Tibial nerve (tissue), 4 donors: ENCODE results near the gene ZNF586.

ENCODE experiments used
- EP300 ChIP-seq, 2 donors: sonication (generic); formaldehyde crosslinking; IDR thresholded peaks; one replicate each; pipeline ENCODE4 v1.6.1; 2017; ENCODE audit warnings: antibody characterized with exemption in 2 of 2, mild to moderate bottlenecking in 1 of 2
- POLR2A ChIP-seq, 2 donors: fragments of 450-650 bp; IDR thresholded peaks; one replicate each; pipeline ENCODE4 v1.6.1; 2017; ENCODE audit warnings: antibody characterized with exemption in 2 of 2, mild to moderate bottlenecking in 2 of 2, moderate library complexity in 2 of 2
- TF ChIP-seq, protein P1 (sequence below), 5 experiments: fragments of 200-600 bp in 3 of 5; fragments of 450-650 bp in 2 of 5; sonication (generic) in 3 of 5; IDR thresholded peaks; one replicate each; pipeline ENCODE4 v1.5.1; 2016 to 2019; ENCODE audit warnings: antibody characterized with exemption in 5 of 5, mild to moderate bottlenecking in 3 of 5, moderate library complexity in 2 of 5

DNA sequence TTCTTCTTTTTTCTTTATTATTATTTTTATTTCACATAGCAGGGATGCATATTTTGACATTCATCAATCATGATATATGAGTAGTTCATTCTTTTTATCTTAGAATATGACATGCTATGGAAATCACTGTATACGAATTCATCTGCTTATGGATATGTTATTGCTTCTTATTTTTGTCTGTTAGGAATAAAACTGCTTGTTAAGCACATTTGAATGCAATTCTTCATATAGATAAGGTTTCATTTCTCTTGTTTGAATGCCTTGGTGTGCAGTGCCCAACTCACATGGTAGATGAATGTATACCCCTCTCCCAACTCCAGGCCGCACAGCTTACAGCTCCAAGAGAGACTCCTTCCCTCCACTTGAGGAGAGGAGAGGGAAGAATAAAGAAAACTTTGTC is 11.5 kb upstream of the ZNF586 start:
- TF ChIP-seq, protein P1, sequence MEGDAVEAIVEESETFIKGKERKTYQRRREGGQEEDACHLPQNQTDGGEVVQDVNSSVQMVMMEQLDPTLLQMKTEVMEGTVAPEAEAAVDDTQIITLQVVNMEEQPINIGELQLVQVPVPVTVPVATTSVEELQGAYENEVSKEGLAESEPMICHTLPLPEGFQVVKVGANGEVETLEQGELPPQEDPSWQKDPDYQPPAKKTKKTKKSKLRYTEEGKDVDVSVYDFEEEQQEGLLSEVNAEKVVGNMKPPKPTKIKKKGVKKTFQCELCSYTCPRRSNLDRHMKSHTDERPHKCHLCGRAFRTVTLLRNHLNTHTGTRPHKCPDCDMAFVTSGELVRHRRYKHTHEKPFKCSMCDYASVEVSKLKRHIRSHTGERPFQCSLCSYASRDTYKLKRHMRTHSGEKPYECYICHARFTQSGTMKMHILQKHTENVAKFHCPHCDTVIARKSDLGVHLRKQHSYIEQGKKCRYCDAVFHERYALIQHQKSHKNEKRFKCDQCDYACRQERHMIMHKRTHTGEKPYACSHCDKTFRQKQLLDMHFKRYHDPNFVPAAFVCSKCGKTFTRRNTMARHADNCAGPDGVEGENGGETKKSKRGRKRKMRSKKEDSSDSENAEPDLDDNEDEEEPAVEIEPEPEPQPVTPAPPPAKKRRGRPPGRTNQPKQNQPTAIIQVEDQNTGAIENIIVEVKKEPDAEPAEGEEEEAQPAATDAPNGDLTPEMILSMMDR (IDR thresholded peaks at IDR 0.05): no peak
- TF ChIP-seq POLR2A (IDR thresholded peaks at IDR 0.05): no peak
- no peak for TF ChIP-seq EP300 (IDR thresholded peaks at IDR 0.05)
